ENCODE data around the gene GP5.

DNA sequence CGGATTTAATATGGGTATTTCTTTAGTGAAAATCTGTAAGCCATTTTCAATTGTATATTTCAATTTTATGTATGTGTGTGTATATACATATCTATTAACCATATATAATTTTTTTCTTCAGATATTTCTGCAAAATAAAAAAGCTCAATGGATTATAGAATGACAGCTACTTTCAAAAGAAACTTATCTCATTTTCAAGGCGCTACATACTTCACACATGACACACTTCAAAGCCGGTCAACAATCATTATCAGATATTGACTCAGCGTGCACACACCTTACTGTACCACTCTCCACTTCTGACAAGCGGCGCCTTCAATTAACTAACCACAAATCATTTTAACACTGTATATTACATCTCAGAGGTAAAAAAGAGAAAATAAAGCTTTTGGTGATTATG lies 48.1 kb upstream of the GP5 start:
- TF ChIP-seq, protein P1, sequence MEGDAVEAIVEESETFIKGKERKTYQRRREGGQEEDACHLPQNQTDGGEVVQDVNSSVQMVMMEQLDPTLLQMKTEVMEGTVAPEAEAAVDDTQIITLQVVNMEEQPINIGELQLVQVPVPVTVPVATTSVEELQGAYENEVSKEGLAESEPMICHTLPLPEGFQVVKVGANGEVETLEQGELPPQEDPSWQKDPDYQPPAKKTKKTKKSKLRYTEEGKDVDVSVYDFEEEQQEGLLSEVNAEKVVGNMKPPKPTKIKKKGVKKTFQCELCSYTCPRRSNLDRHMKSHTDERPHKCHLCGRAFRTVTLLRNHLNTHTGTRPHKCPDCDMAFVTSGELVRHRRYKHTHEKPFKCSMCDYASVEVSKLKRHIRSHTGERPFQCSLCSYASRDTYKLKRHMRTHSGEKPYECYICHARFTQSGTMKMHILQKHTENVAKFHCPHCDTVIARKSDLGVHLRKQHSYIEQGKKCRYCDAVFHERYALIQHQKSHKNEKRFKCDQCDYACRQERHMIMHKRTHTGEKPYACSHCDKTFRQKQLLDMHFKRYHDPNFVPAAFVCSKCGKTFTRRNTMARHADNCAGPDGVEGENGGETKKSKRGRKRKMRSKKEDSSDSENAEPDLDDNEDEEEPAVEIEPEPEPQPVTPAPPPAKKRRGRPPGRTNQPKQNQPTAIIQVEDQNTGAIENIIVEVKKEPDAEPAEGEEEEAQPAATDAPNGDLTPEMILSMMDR (IDR thresholded peaks at IDR 0.05) = no peak
- TF ChIP-seq POLR2A (IDR thresholded peaks at IDR 0.05) = no peak
